Osteoblast (primary cell): ENCODE measurements around the gene NFKB1. TPM values are rescaled to one million over a fixed set of nuclear protein-coding genes. Genes with fewer than 3 reads are reported as not detected.

Experiments
- DNase-seq: peaks from one replicate; pipeline ENCODE4 v3.0.0; 2011; ENCODE audit warnings: low spot score, mixed read lengths; ENCODE audit not compliant: insufficient read length; ENCODE audit errors: missing footprints
- H2AFZ ChIP-seq: 2 replicates; pipeline ENCODE4 v1.6.0; 2011; ENCODE audit warnings: mild to moderate bottlenecking, low read length
- H3K27ac ChIP-seq: 2 replicates; pipeline ENCODE4 v1.5.1; 2011; ENCODE audit warnings: mild to moderate bottlenecking, low read depth, low read length, moderate library complexity
- H3K27me3 ChIP-seq: 2 replicates; pipeline ENCODE4 v1.6.0; 2012; ENCODE audit warnings: mild to moderate bottlenecking, control low read depth, inconsistent platforms, low read length, moderate library complexity; ENCODE audit not compliant: insufficient read depth
- H3K36me3 ChIP-seq: 2 replicates; pipeline ENCODE4 v1.5.1; 2011; ENCODE audit warnings: mild to moderate bottlenecking, low read length, control low read depth, moderate library complexity; ENCODE audit not compliant: insufficient read depth
- H3K4me1 ChIP-seq: 2 replicates; pipeline ENCODE4 v1.5.1; 2011; ENCODE audit warnings: mild to moderate bottlenecking, low read length, control low read depth, moderate library complexity; ENCODE audit not compliant: insufficient read depth
- H3K4me2 ChIP-seq: 2 replicates; pipeline ENCODE4 v1.6.0; 2011; ENCODE audit warnings: mild to moderate bottlenecking, low read length; ENCODE audit not compliant: insufficient read depth
- H3K4me3 ChIP-seq: fragments of 200-600 bp; sonication (generic); 3 replicates; pipeline ENCODE4 v1.5.1; 2012; ENCODE audit warnings: mild to moderate bottlenecking, low read length, inconsistent platforms; ENCODE audit not compliant: insufficient read depth
- H3K79me2 ChIP-seq: 2 replicates; pipeline ENCODE4 v1.6.0; 2012; ENCODE audit warnings: mild to moderate bottlenecking, low read length, control low read depth, inconsistent platforms; ENCODE audit not compliant: insufficient read depth
- H3K9me3 ChIP-seq: 2 replicates; pipeline ENCODE4 v1.5.1; 2011; ENCODE audit warnings: low read depth, low read length, control low read depth
- H4K20me1 ChIP-seq: 2 replicates; pipeline ENCODE4 v1.6.0; 2012; ENCODE audit warnings: mild to moderate bottlenecking, low read length, control low read depth; ENCODE audit not compliant: insufficient read depth
- CTCF ChIP-seq: IDR thresholded peaks from 2 replicates; pipeline ENCODE4 v1.5.1; 2011; ENCODE audit warnings: mild to moderate bottlenecking, low read depth, low read length, moderate library complexity; ENCODE audit errors: extremely low read depth
- total RNA-seq: library from RNA; depleted of rRNA; stranded (reverse); fragments of >200 nt; gene quantifications from 2 replicates; pipeline ENCODE4 v1.2.3, GENCODE V29; 2012

The NFKB1 gene
- total RNA-seq, 1 donor = 27.1 TPM

- no peak for TF ChIP-seq CTCF
- Histone ChIP-seq H3K4me3 (no peak overlapping the region), H3K4me1 (peaks cover 12% of the 10 kb centered on the region), H3K9me3 (no peaks in the 10 kb centered on the region), H3K27me3 (no peaks in the 10 kb centered on the region), H4K20me1 (no peaks in the 10 kb centered on the region), H2AFZ (no peak overlapping the region), H3K36me3 (peaks cover 21% of the 10 kb centered on the region), H3K79me2 (no peaks in the 10 kb centered on the region), H3K4me2 (no peak overlapping the region), H3K27ac (no peak overlapping the region)
- DNase-seq = no peak
These were observed 74.4 kb downstream of the NFKB1 start for GRCh38 chr4:102575369-102576129.

GRCh38 chr4:102578270-102578669, 77.1 kb downstream of the NFKB1 start:
- Histone ChIP-seq H3K4me3 (no peak overlapping the region), H3K79me2 (no peaks in the 10 kb centered on the region), H3K27me3 (no peaks in the 10 kb centered on the region), H3K27ac (no peak overlapping the region), H2AFZ (no peak overlapping the region), H3K4me2 (no peak overlapping the region), H3K36me3 (peaks cover 26% of the 10 kb centered on the region), H3K4me1 (peaks cover 12% of the 10 kb centered on the region), H3K9me3 (no peaks in the 10 kb centered on the region), H4K20me1 (no peaks in the 10 kb centered on the region)
- DNase-seq = no peak
- no peak for TF ChIP-seq CTCF

- no peaks in the 10 kb centered on the region for H3K9me3 ChIP-seq
- H3K36me3 ChIP-seq = peaks cover 29% of the 10 kb centered on the region
- no peaks in the 10 kb centered on the region for H3K27me3 ChIP-seq
- no peak overlapping the region for H3K4me2 ChIP-seq
- H3K4me1 ChIP-seq = peaks cover 12% of the 10 kb centered on the region
- no peak overlapping the region for H3K4me3 ChIP-seq
- DNase-seq = no peak
- H2AFZ ChIP-seq = no peak overlapping the region
- H4K20me1 ChIP-seq = no peaks in the 10 kb centered on the region
- TF ChIP-seq CTCF = no peak
- H3K27ac ChIP-seq = no peak overlapping the region
- H3K79me2 ChIP-seq = no peaks in the 10 kb centered on the region
These were observed 77.7 kb downstream of the NFKB1 start for GRCh38 chr4:102578819-102579218.

GRCh38 chr4:102579794-102580462, 78.8 kb downstream of the NFKB1 start:
- H4K20me1 ChIP-seq = no peaks in the 10 kb centered on the region
- no peak for DNase-seq
- peaks cover 36% of the 10 kb centered on the region for H3K36me3 ChIP-seq
- H3K9me3 ChIP-seq = no peaks in the 10 kb centered on the region
- no peak for TF ChIP-seq CTCF
- H3K4me1 ChIP-seq = peaks cover 5% of the 10 kb centered on the region
- H3K27me3 ChIP-seq = no peaks in the 10 kb centered on the region
- no peak overlapping the region for H3K27ac ChIP-seq
- H3K79me2 ChIP-seq = no peaks in the 10 kb centered on the region
- no peak overlapping the region for H3K4me2 ChIP-seq
- H2AFZ ChIP-seq = no peak overlapping the region
- no peak overlapping the region for H3K4me3 ChIP-seq
